ENCODE data around the gene ARHGAP10.

Gene ARHGAP10

GRCh38 chr4:147739239-147739823 lies 7.4 kb downstream of the ARHGAP10 start:
- TF ChIP-seq CTCF (IDR thresholded peaks at IDR 0.05) = no peak

GRCh38 chr4:147740176-147740575 lies 8.3 kb downstream of the ARHGAP10 start:
- Histone ChIP-seq H3K4me1 (peaks cover 0 to 94% (median 45%) of the 10 kb centered on the region in 4 donors), H3K36me3 (peaks cover 0 to 5% (median 0%) of the 10 kb centered on the region in 3 donors), H3K27ac (peak overlapping the region in 1 of 2 donors; percentile 47), H3K4me3 (no peak overlapping the region), H3K27me3 (no peaks in the 10 kb centered on the region), H3K9me3 (no peaks in the 10 kb centered on the region)
- no peak for TF ChIP-seq CTCF (IDR thresholded peaks at IDR 0.05)
- DNase-seq = no peak
- intact Hi-C loops (cut with DNase I; ENCODE audit: low total_unique reads) = no loop called here

More at GRCh38 chr4:147739239-147739823, 7.4 kb downstream of the ARHGAP10 start:
- Histone ChIP-seq H3K27me3 (no peaks in the 10 kb centered on the region), H3K27ac (peak overlapping the region; percentile 15 to 47), H3K9me3 (no peaks in the 10 kb centered on the region), H3K4me3 (no peak overlapping the region), H3K36me3 (peaks cover 0 to 5% (median 0%) of the 10 kb centered on the region in 3 donors), H3K4me1 (peaks cover 0 to 100% (median 42%) of the 10 kb centered on the region in 4 donors)
- intact Hi-C loops (cut with DNase I; ENCODE audit: low total_unique reads) = loop anchor here (10.0 kb wide), 1 partner anchor 85 kb away; no protein-coding TSS in a partner anchor
- DNase-seq = no peak

- intact Hi-C loops (cut with DNase I; ENCODE audit: low total_unique reads) = no loop called here
- H3K4me1 ChIP-seq = peaks cover 0 to 89% (median 40%) of the 10 kb centered on the region in 4 donors
- H3K27ac ChIP-seq = no peak overlapping the region
- H3K4me3 ChIP-seq = no peak overlapping the region
- peaks cover 0 to 5% (median 0%) of the 10 kb centered on the region in 3 donors for H3K36me3 ChIP-seq
- TF ChIP-seq CTCF (IDR thresholded peaks at IDR 0.05) = no peak
- no peaks in the 10 kb centered on the region for H3K9me3 ChIP-seq
- DNase-seq = no peak
- H3K27me3 ChIP-seq = no peaks in the 10 kb centered on the region
Measured at GRCh38 chr4:147741190-147741788, 9.4 kb downstream of the ARHGAP10 start.

- peak overlapping the region; percentile 0 to 45 for H3K27ac ChIP-seq
Measured at GRCh38 chr4:147747787-147748454, 16.0 kb downstream of the ARHGAP10 start.

More at GRCh38 chr4:147747787-147748454, 16.0 kb downstream of the ARHGAP10 start:
- intact Hi-C loops (cut with DNase I; ENCODE audit: low total_unique reads) = no loop called here
- H3K4me1 ChIP-seq = peaks cover 0 to 86% (median 24%) of the 10 kb centered on the region in 4 donors
- H3K9me3 ChIP-seq = no peaks in the 10 kb centered on the region
- no peak for TF ChIP-seq CTCF (IDR thresholded peaks at IDR 0.05)
- no peaks in the 10 kb centered on the region for H3K27me3 ChIP-seq
- peaks cover 0 to 10% (median 6%) of the 10 kb centered on the region in 3 donors for H3K36me3 ChIP-seq
- no peak for DNase-seq
- no peak overlapping the region for H3K4me3 ChIP-seq

All from tibial artery (tissue), 4 donors.